ENCODE results near the gene ACOT7.

The ACOT7 gene

DNA sequence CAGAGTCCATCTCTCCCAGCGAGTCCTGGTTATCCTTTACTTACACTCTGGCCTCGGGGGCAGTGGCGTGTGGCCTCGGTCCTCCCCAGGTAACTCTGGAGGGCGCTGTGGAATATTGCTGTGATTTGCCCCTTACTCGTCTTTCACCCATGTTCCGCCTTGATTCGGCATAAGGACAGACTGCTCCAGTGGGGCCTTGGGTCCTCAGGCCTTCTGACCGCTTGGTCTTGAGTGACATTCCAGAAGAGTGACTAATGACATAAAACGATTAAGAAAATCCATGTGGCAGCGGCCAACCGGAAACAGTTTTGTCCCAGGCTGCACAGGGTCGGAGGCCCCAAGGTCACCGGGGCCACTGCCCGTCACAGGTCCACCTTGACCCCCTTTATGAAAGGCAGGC, 168.8 kb downstream of the ACOT7 start:
- H3K27ac ChIP-seq = no peak overlapping the region
- no peak overlapping the region for H2AFZ ChIP-seq (ENCODE audit: low read depth)
- TF ChIP-seq, protein P1, sequence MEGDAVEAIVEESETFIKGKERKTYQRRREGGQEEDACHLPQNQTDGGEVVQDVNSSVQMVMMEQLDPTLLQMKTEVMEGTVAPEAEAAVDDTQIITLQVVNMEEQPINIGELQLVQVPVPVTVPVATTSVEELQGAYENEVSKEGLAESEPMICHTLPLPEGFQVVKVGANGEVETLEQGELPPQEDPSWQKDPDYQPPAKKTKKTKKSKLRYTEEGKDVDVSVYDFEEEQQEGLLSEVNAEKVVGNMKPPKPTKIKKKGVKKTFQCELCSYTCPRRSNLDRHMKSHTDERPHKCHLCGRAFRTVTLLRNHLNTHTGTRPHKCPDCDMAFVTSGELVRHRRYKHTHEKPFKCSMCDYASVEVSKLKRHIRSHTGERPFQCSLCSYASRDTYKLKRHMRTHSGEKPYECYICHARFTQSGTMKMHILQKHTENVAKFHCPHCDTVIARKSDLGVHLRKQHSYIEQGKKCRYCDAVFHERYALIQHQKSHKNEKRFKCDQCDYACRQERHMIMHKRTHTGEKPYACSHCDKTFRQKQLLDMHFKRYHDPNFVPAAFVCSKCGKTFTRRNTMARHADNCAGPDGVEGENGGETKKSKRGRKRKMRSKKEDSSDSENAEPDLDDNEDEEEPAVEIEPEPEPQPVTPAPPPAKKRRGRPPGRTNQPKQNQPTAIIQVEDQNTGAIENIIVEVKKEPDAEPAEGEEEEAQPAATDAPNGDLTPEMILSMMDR (conservative IDR thresholded peaks at IDR 0.05; ENCODE audit: low read depth, low read length) = no peak
- H3K4me3 ChIP-seq (IDR thresholded peaks at IDR 0.05; ENCODE audit: insufficient read depth, low read depth, low read length) = no peak overlapping the region
- H3K9ac ChIP-seq = no peak overlapping the region
- H3K79me2 ChIP-seq (ENCODE audit: insufficient read depth, low read depth) = no peaks in the 10 kb centered on the region
- H3K36me3 ChIP-seq (ENCODE audit: insufficient read depth) = peaks cover 3% of the 10 kb centered on the region; the same call in 1 of the 2 replicates
- H3K27me3 ChIP-seq (ENCODE audit: insufficient read depth, low read depth) = no peaks in the 10 kb centered on the region
- H3K4me2 ChIP-seq = no peak overlapping the region
- no peaks in the 10 kb centered on the region for H4K20me1 ChIP-seq (ENCODE audit: insufficient read depth)
- no peaks in the 10 kb centered on the region for H3K4me1 ChIP-seq (ENCODE audit: low read depth, poor library complexity, severe bottlenecking)

DNA sequence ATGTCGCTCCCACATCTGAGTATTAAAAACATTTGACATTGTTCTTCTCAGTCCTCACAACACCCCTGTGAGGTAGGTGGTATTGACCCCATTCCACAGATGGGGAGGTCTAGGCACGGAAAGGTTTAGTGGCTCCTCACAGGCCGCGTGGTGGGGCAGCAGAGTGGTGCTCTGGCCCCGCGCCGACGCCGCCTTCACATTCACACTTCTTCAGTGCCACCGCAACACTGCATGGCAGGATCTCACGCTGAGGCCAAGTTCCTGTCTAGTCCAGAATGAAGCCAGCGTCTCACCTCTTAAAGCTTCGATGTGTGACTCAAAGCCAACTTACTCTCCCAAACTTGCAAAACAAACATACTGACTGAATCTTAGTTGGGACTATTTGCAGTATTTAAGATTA, 169.9 kb downstream of the ACOT7 start:
- H3K79me2 ChIP-seq (ENCODE audit: insufficient read depth, low read depth) = no peaks in the 10 kb centered on the region
- H3K27ac ChIP-seq = no peak overlapping the region
- H3K4me3 ChIP-seq (IDR thresholded peaks at IDR 0.05; ENCODE audit: insufficient read depth, low read depth, low read length) = no peak overlapping the region
- H4K20me1 ChIP-seq (ENCODE audit: insufficient read depth) = no peaks in the 10 kb centered on the region
- no peaks in the 10 kb centered on the region for H3K27me3 ChIP-seq (ENCODE audit: insufficient read depth, low read depth)
- no peaks in the 10 kb centered on the region; the same call in 1 of the 2 replicates for H3K36me3 ChIP-seq (ENCODE audit: insufficient read depth)
- no peak overlapping the region for H3K4me2 ChIP-seq
- TF ChIP-seq, protein P1 (conservative IDR thresholded peaks at IDR 0.05; ENCODE audit: low read depth, low read length) = no peak
- peaks cover 8% of the 10 kb centered on the region for H3K4me1 ChIP-seq (ENCODE audit: low read depth, poor library complexity, severe bottlenecking)
- H2AFZ ChIP-seq (ENCODE audit: low read depth) = no peak overlapping the region
- no peak overlapping the region for H3K9ac ChIP-seq

DNA sequence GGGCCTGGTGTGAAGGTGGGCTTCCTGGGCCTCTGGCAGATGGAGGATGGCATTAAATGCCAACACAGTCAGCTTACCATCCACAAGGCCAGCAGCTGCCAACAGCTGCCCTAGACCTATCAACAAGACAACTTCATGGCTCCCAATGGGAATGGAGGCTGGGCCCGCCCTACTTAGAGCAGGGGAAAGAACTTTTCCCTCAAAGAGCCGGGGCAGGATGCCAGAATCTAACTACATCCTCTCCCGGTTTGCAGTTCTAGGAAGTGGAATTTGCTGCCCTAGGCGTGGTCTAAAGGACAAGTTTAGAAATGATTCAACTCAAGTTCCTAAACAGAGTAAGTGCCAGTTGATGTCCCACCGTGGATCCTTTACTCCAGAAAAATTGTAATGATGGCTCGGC, 170.9 kb downstream of the ACOT7 start:
- no peaks in the 10 kb centered on the region; the same call in 1 of the 2 replicates for H3K36me3 ChIP-seq (ENCODE audit: insufficient read depth)

DNA sequence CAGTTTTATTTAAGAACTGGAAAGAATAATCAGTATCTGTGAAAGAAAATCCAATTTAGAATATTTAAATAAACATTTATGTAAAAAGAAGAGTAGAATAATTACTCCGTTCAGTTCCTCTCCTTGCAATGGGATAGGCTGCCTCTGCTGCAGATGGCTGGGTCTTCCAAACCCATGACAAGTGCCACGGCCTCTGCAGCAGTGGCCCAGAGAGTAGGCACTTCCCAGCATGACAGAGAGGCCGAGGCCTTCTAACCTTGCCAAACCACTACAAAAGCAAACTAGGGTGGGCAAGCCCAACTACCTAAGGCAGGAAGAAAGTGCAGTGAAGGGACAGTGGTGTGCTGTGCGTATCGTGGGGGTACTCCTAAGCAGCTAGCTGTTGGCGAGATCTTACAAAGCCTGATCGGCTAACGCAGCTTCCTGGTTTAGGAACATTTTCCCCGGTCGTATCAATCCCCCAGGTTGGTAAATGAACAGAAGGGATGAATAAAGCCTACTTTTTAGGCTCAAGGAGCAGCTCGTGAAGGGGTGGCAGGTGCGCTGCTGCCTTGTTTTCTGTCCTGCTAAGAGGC, 172.3 kb downstream of the ACOT7 start:
- Histone ChIP-seq H3K79me2 (ENCODE audit: insufficient read depth, low read depth) (no peaks in the 10 kb centered on the region), H4K20me1 (ENCODE audit: insufficient read depth) (no peaks in the 10 kb centered on the region), H3K27me3 (ENCODE audit: insufficient read depth, low read depth) (no peaks in the 10 kb centered on the region), H3K27ac (no peak overlapping the region), H3K4me3 (IDR thresholded peaks at IDR 0.05; ENCODE audit: insufficient read depth, low read depth, low read length) (no peak overlapping the region), H2AFZ (ENCODE audit: low read depth) (no peak overlapping the region), H3K4me2 (no peak overlapping the region), H3K36me3 (ENCODE audit: insufficient read depth) (no peaks in the 10 kb centered on the region), H3K4me1 (ENCODE audit: low read depth, poor library complexity, severe bottlenecking) (peaks cover 10% of the 10 kb centered on the region), H3K9ac (no peak overlapping the region)
- TF ChIP-seq, protein P1 (conservative IDR thresholded peaks at IDR 0.05; ENCODE audit: low read depth, low read length) = no peak

More for the DNA sequence above, 170.9 kb downstream of the ACOT7 start:
- Histone ChIP-seq H3K9ac (no peak overlapping the region), H3K27ac (no peak overlapping the region), H3K4me1 (ENCODE audit: low read depth, poor library complexity, severe bottlenecking) (peaks cover 10% of the 10 kb centered on the region), H2AFZ (ENCODE audit: low read depth) (no peak overlapping the region), H3K27me3 (ENCODE audit: insufficient read depth, low read depth) (no peaks in the 10 kb centered on the region), H3K4me2 (no peak overlapping the region), H4K20me1 (ENCODE audit: insufficient read depth) (no peaks in the 10 kb centered on the region), H3K79me2 (ENCODE audit: insufficient read depth, low read depth) (no peaks in the 10 kb centered on the region), H3K4me3 (IDR thresholded peaks at IDR 0.05; ENCODE audit: insufficient read depth, low read depth, low read length) (no peak overlapping the region)
- TF ChIP-seq, protein P1 (conservative IDR thresholded peaks at IDR 0.05; ENCODE audit: low read depth, low read length) = no peak
